Suprapubic skin (tissue), 4 donors: ENCODE data around the gene TBC1D4. TPM values are rescaled to one million over a fixed set of nuclear protein-coding genes. Genes with fewer than 3 reads are reported as not detected.

Source experiments
- DNase-seq, 2 donors: peaks; one replicate each; pipeline ENCODE4 v3.0.0-alpha.2; 2019; ENCODE audit warnings: low spot score in 2 of 2
- H3K27ac ChIP-seq: fragments of 200-600 bp; sonication (generic); one replicate; pipeline ENCODE4 v1.5.1; 2019
- H3K27me3 ChIP-seq: fragments of 200-600 bp; sonication (generic); one replicate; pipeline ENCODE4 v1.5.1; 2019
- H3K36me3 ChIP-seq: fragments of 200-600 bp; sonication (generic); one replicate; pipeline ENCODE4 v1.5.1; 2019
- H3K4me1 ChIP-seq: fragments of 200-600 bp; sonication (generic); one replicate; pipeline ENCODE4 v1.5.1; 2019
- H3K4me3 ChIP-seq: fragments of 200-600 bp; sonication (generic); one replicate; pipeline ENCODE4 v1.5.1; 2019; ENCODE audit warnings: mild to moderate bottlenecking
- H3K9me3 ChIP-seq: fragments of 200-600 bp; sonication (generic); one replicate; pipeline ENCODE4 v1.5.1; 2019
- EP300 ChIP-seq: sonication (generic); formaldehyde crosslinking; IDR thresholded peaks from one replicate; pipeline ENCODE4 v1.6.1; 2017; ENCODE audit warnings: antibody characterized with exemption
- POLR2A ChIP-seq, 2 donors: fragments of 450-650 bp; IDR thresholded peaks; one replicate each; pipeline ENCODE4 v1.6.1; 2017; ENCODE audit warnings: antibody characterized with exemption in 2 of 2, mild to moderate bottlenecking in 2 of 2, moderate library complexity in 2 of 2
- POLR2AphosphoS5 ChIP-seq, 3 donors: sonication (generic); formaldehyde crosslinking; IDR thresholded peaks; one replicate each; pipeline ENCODE4 v1.6.1; 2017; ENCODE audit warnings: antibody characterized with exemption in 3 of 3
- WGBS: methylation state at CpG from one replicate; pipeline ENCODE4 v1.1.5; 2018; 5-methylcytosine and 5-hydroxymethylcytosine counted together
- total RNA-seq, 4 donors: library from RNA; depleted of rRNA; stranded (reverse); fragments of >200 nt; gene quantifications; one replicate each; pipeline ENCODE4 v1.1.0, GENCODE V29; 2016
- TF ChIP-seq, protein P1 (sequence below), 2 donors: fragments of 200-600 bp in 1 of 2; fragments of 450-650 bp in 1 of 2; sonication (generic) in 1 of 2; IDR thresholded peaks; one replicate each; pipeline ENCODE4 v1.5.1; 2016 to 2019; ENCODE audit warnings: antibody characterized with exemption in 2 of 2, mild to moderate bottlenecking in 1 of 2, moderate library complexity in 1 of 2

Gene TBC1D4
- total RNA-seq, 4 donors from 2014 or later = 54.3 to 110 (median 72.7) TPM

DNA sequence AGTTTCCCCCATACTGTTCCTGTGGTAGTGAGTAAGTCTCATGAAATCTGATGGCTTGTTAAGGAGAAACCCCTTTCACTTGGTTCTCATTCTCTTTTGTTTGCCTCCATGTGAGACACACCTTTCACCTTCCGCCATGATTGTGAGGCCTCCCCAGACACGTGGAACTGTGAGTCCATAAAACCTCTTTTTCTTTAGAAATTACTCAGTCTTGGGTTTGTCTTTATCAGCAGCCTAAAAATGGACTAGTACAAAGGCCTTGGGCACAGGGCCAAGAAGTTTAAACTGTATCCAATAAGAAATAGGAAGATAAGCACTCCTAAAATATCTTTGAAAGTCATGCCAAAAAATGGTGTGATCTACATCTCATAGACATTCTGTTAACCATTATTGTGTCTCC, 176.9 kb downstream of the TBC1D4 start:
- Histone ChIP-seq H3K27ac (no peak overlapping the region), H3K4me1 (no peaks in the 10 kb centered on the region), H3K9me3 (no peaks in the 10 kb centered on the region), H3K27me3 (no peaks in the 10 kb centered on the region), H3K4me3 (no peak overlapping the region), H3K36me3 (peaks cover 23% of the 10 kb centered on the region)
- TF ChIP-seq POLR2A (IDR thresholded peaks at IDR 0.05) (no peak), EP300 (no peak), POLR2AphosphoS5 (IDR thresholded peaks at IDR 0.05) (no peak)
- TF ChIP-seq, protein P1, sequence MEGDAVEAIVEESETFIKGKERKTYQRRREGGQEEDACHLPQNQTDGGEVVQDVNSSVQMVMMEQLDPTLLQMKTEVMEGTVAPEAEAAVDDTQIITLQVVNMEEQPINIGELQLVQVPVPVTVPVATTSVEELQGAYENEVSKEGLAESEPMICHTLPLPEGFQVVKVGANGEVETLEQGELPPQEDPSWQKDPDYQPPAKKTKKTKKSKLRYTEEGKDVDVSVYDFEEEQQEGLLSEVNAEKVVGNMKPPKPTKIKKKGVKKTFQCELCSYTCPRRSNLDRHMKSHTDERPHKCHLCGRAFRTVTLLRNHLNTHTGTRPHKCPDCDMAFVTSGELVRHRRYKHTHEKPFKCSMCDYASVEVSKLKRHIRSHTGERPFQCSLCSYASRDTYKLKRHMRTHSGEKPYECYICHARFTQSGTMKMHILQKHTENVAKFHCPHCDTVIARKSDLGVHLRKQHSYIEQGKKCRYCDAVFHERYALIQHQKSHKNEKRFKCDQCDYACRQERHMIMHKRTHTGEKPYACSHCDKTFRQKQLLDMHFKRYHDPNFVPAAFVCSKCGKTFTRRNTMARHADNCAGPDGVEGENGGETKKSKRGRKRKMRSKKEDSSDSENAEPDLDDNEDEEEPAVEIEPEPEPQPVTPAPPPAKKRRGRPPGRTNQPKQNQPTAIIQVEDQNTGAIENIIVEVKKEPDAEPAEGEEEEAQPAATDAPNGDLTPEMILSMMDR (IDR thresholded peaks at IDR 0.05) = no peak
- WGBS = 59% methylated on average over 2 of the region's 2 CpGs
- DNase-seq = no peak

DNA sequence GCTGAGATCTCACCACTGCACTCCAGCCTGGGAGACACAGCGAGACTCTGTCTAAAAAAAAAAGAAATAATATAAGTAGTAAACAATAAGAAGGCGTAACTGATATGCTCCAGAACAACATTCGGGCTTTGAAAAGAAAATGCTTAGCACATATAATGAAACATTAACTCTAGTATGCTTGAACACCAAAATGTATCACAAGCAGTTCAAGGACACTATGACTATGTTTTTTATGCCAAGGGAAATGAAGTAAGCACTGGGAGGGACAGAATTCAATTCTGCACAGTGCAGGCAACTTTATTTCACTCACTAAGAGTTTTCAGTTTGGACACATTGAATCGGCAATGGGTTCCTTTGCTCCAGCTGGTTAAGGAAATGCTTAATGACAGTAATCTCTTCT, 178.7 kb downstream of the TBC1D4 start:
- no peaks in the 10 kb centered on the region for H3K9me3 ChIP-seq
- H3K36me3 ChIP-seq = peaks cover 23% of the 10 kb centered on the region
- TF ChIP-seq POLR2AphosphoS5 (IDR thresholded peaks at IDR 0.05) = no peak
- TF ChIP-seq EP300 = no peak
- TF ChIP-seq, protein P1 (IDR thresholded peaks at IDR 0.05) = no peak
- no peak for TF ChIP-seq POLR2A (IDR thresholded peaks at IDR 0.05)
- no peak overlapping the region for H3K27ac ChIP-seq
- DNase-seq = no peak
- H3K4me3 ChIP-seq = no peak overlapping the region
- H3K4me1 ChIP-seq = no peaks in the 10 kb centered on the region
- no peaks in the 10 kb centered on the region for H3K27me3 ChIP-seq
- 96% methylated on average over 4 of the region's 4 CpGs for WGBS

DNA sequence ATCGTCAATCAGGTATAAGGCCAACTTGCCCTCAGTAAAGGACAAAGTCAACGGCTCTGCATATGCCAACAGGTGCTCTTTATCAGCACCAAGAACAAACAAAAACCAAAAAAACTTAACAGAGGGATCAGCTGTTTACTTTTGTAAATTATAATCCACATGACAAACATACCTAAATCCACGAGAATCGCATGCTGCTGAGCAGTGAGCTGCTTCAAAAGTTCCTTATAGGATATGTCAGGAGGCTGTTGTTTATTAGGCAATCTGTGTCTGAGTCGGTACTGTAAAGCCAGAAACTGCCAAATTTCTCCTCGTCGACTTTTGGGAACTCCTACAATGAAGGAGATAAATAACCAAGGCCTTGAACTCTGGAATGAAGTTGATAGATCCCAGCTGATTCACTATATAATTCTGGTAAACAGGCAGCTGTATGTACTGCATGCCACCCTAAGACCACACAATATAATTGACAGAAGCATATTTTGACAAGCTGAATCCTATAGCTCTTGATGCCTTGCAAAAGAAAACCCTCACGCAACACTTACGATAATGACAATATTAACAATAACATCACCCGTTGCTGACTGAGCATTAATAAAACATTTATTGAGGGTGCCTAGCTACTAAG, 179.8 kb downstream of the TBC1D4 start:
- WGBS = 82% methylated on average over 10 of the region's 10 CpGs
- Histone ChIP-seq H3K36me3 (peaks cover 23% of the 10 kb centered on the region), H3K27ac (no peak overlapping the region), H3K4me1 (no peaks in the 10 kb centered on the region), H3K4me3 (no peak overlapping the region), H3K27me3 (no peaks in the 10 kb centered on the region), H3K9me3 (no peaks in the 10 kb centered on the region)
- DNase-seq = no peak
- TF ChIP-seq POLR2AphosphoS5 (IDR thresholded peaks at IDR 0.05) (no peak), EP300 (no peak), POLR2A (IDR thresholded peaks at IDR 0.05) (no peak)
- TF ChIP-seq, protein P1 (IDR thresholded peaks at IDR 0.05) = no peak

DNA sequence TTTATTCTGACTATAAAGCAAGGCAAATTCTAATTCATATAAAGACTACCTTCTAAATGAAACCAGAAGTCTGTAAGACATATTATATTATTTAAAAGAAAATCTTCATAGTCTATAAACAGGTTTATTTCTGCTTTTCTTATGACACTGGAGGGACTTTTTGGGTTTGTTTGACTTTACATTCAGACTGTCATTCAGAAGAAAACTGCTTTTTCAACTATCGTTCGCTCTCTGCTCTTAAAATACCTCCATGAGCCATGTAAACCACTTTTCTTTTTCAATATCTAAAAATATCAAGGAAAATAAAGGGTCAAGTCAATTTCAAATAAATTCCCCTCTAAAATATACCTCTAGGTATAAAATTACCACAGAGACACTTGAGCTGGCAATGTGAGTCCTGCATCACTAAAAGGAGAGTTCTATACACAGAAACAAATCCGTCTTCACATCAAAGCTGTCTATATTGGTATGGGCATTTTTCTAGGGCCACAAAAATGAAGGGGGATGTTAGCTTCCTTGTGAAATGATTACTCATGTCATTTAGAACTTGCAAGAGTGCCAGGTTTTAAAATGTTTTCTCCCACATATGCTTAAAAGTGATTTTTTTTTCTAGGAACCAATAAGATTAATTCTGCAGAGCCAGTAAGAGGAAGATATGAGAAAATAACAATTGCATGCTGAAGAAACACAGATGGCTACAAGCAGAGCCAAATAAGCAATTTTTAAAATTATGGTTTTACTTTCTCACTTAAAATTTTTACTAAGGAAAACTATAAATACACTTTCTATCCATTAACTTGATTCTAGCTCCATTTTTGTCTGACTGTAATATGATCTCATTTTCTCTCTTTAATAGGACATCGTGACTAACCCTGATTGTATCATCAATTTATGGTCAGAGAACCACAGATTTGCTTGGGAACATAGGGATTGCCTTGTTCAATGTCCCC, 181.8 kb downstream of the TBC1D4 start:
- Histone ChIP-seq H3K36me3 (peaks cover 25% of the 10 kb centered on the region), H3K9me3 (no peaks in the 10 kb centered on the region), H3K4me1 (no peaks in the 10 kb centered on the region), H3K27me3 (no peaks in the 10 kb centered on the region), H3K4me3 (no peak overlapping the region), H3K27ac (no peak overlapping the region)
- DNase-seq = no peak
- TF ChIP-seq POLR2AphosphoS5 (IDR thresholded peaks at IDR 0.05) (no peak), POLR2A (IDR thresholded peaks at IDR 0.05) (no peak), EP300 (no peak)
- TF ChIP-seq, protein P1 (IDR thresholded peaks at IDR 0.05) = no peak
- 79% methylated on average over 4 of the region's 4 CpGs for WGBS

DNA sequence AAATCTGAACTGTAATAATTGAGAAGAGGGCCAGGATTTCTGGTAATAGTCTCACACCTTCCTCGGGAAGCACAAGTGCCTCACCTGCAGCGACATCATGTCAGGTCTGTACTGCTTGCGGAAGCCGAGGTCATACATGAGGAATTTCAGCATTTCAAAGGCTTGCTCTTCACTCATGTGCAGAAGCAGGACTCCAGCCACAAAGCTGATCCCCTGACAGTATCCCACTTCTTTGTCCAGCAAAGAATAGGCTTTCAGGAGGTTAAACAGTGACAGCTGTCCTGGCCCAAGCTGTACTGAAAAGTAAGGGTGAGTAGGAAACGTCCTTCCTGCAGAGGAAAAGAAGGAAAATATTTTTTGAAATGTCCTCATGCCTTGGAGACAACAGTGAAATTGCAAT, 182.7 kb downstream of the TBC1D4 start:
- 91% methylated on average over 5 of the region's 5 CpGs for WGBS
- Histone ChIP-seq H3K4me1 (no peaks in the 10 kb centered on the region), H3K27ac (no peak overlapping the region), H3K36me3 (peaks cover 21% of the 10 kb centered on the region), H3K9me3 (no peaks in the 10 kb centered on the region), H3K27me3 (no peaks in the 10 kb centered on the region), H3K4me3 (no peak overlapping the region)
- DNase-seq = no peak
- TF ChIP-seq, protein P1 (IDR thresholded peaks at IDR 0.05) = no peak
- TF ChIP-seq POLR2AphosphoS5 (IDR thresholded peaks at IDR 0.05) (no peak), EP300 (no peak), POLR2A (IDR thresholded peaks at IDR 0.05) (no peak)
